ENCODE data around the gene CDH4. TPM values are rescaled to one million over a fixed set of nuclear protein-coding genes. Genes with fewer than 3 reads are reported as not detected.

The CDH4 gene
- total RNA-seq, 1 experiment from 2014 or later = 25.0 TPM

DNA sequence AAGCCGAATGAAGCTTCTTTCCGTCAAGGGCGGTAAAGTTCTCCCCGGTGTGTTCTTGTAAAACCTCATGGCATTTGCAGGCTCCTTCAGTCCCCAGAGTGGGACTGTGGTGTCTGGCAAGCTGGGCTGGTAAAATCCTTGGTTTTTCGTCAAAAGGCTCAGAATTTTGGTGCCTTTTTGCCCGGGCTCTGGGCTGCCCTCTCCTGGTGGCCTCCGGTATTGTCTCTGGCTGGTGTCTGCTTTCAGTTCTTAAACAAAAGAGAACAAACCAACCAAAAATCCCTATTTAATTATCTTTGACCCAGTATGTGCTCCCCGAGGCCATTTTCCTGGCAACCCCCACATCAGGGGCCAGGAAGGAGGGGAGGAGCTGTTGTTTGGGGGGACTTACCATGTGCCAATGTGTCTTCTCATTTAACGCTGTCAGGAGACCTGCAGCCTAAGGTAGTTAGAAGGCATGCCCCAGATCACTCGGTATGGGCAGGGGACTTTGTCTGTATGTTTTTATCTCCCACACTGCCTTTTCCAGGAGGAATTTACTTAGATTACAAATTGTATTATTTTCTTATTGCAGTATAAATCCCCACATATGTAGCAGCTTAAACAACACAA lies 11.1 kb downstream of the CDH4 start:
- no peaks in the 10 kb centered on the region for H3K27me3 Mint-ChIP-seq (ENCODE audit: insufficient read depth, unreplicated experiment)
- TF ChIP-seq, protein P1, sequence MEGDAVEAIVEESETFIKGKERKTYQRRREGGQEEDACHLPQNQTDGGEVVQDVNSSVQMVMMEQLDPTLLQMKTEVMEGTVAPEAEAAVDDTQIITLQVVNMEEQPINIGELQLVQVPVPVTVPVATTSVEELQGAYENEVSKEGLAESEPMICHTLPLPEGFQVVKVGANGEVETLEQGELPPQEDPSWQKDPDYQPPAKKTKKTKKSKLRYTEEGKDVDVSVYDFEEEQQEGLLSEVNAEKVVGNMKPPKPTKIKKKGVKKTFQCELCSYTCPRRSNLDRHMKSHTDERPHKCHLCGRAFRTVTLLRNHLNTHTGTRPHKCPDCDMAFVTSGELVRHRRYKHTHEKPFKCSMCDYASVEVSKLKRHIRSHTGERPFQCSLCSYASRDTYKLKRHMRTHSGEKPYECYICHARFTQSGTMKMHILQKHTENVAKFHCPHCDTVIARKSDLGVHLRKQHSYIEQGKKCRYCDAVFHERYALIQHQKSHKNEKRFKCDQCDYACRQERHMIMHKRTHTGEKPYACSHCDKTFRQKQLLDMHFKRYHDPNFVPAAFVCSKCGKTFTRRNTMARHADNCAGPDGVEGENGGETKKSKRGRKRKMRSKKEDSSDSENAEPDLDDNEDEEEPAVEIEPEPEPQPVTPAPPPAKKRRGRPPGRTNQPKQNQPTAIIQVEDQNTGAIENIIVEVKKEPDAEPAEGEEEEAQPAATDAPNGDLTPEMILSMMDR (IDR thresholded peaks at IDR 0.05; ENCODE audit: unreplicated experiment) = peak; percentile 78
- H3K9me3 Mint-ChIP-seq (ENCODE audit: unreplicated experiment) = no peaks in the 10 kb centered on the region
- intact Hi-C loops (cut with micrococcal nuclease) = no loop called here
- no peaks in the 10 kb centered on the region for H3K4me1 Mint-ChIP-seq (ENCODE audit: insufficient read depth, unreplicated experiment)
- no TSS peak for BruUV-seq (replicated peaks)
- DNase-seq (ENCODE audit: unreplicated experiment) = peak; percentile 18
- no peak overlapping the region for H3K4me3 Mint-ChIP-seq (ENCODE audit: unreplicated experiment)
- ChIA-PET CTCF (interaction anchor here (0.6 to 3.7 kb wide), 30 partner anchors 8 to 1206 kb away, joined by 3 to 39 read pairs (median 3); partner anchors contain the start of gene CDH4), POLR2A (interaction anchor here (0.7 to 0.8 kb wide), 2 partner anchors 11 to 729 kb away, joined by 3 read pairs; no protein-coding TSS in a partner anchor)
- H3K36me3 Mint-ChIP-seq (ENCODE audit: insufficient read depth, unreplicated experiment) = peaks cover 14% of the 10 kb centered on the region
- H3K27ac Mint-ChIP-seq (ENCODE audit: low read depth, unreplicated experiment) = no peak overlapping the region

DNA sequence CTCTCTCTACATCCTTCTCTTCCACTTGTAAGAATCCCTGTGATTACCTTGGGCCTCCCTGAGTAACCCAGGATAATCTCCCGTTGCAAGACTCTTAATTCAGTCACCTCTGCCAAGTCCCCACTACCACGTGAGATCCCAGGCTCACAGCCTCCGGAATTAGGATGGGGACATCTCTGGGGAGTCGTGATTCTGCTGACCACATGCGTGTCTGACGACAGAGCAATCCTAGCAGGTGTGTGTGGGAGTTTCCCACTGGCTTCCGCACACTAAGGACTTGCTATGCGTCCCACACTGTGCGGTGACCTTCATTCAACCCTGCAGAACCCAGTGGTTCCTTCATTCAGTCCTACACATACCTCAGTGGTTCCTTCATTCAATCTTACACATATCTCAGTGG lies 11.9 kb downstream of the CDH4 start:
- Mint-ChIP-seq H3K27ac (ENCODE audit: low read depth, unreplicated experiment) (no peak overlapping the region), H3K36me3 (ENCODE audit: insufficient read depth, unreplicated experiment) (peaks cover 6% of the 10 kb centered on the region), H3K27me3 (ENCODE audit: insufficient read depth, unreplicated experiment) (no peaks in the 10 kb centered on the region), H3K9me3 (ENCODE audit: unreplicated experiment) (no peaks in the 10 kb centered on the region), H3K4me1 (ENCODE audit: insufficient read depth, unreplicated experiment) (no peaks in the 10 kb centered on the region), H3K4me3 (ENCODE audit: unreplicated experiment) (no peak overlapping the region)
- intact Hi-C loops (cut with micrococcal nuclease) = no loop called here
- ChIA-PET POLR2A (interaction anchor here (0.7 kb wide), 1 partner anchor 730 kb away, joined by 3 read pairs; no protein-coding TSS in a partner anchor), CTCF (interaction anchor here (0.6 to 3.7 kb wide), 18 partner anchors 8 to 1053 kb away, joined by 3 to 39 read pairs (median 4); partner anchors contain the start of gene CDH4)
- TF ChIP-seq, protein P1 (IDR thresholded peaks at IDR 0.05; ENCODE audit: unreplicated experiment) = no peak
- DNase-seq (ENCODE audit: unreplicated experiment) = no peak
- no TSS peak for BruUV-seq (replicated peaks)

DNA sequence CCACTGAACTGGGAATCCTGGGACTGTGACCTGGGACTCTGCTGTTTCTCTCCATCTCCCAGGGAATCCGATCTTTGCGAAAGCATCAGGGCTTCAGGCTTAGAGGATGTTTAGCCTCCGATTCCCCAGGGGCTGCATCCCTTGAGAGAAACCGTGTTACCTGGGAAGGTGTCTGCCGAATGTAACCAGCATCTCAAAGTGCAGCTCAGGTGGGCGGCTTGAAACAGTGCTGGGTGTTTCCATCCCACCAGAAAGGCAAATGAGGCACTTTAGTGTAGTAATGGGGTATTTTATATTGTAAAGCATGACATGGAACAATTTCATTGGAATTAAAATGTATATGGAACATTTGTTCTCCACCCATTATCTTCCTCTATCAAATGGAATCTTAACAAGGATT lies 15.2 kb downstream of the CDH4 start:
- CTCF ChIA-PET = interaction anchor here (1.6 kb wide), 1 partner anchor 38 kb away, joined by 6 read pairs; no protein-coding TSS in a partner anchor
- intact Hi-C loops (cut with micrococcal nuclease) = no loop called here
- no TSS peak for BruUV-seq (replicated peaks)
- Mint-ChIP-seq H3K9me3 (ENCODE audit: unreplicated experiment) (no peaks in the 10 kb centered on the region), H3K27me3 (ENCODE audit: insufficient read depth, unreplicated experiment) (no peaks in the 10 kb centered on the region), H3K36me3 (ENCODE audit: insufficient read depth, unreplicated experiment) (peaks cover 5% of the 10 kb centered on the region), H3K4me3 (ENCODE audit: unreplicated experiment) (no peak overlapping the region), H3K27ac (ENCODE audit: low read depth, unreplicated experiment) (no peak overlapping the region), H3K4me1 (ENCODE audit: insufficient read depth, unreplicated experiment) (no peaks in the 10 kb centered on the region)
- no peak for DNase-seq (ENCODE audit: unreplicated experiment)
- TF ChIP-seq, protein P1 (IDR thresholded peaks at IDR 0.05; ENCODE audit: unreplicated experiment) = no peak
- POLR2A ChIA-PET = no interaction called here

DNA sequence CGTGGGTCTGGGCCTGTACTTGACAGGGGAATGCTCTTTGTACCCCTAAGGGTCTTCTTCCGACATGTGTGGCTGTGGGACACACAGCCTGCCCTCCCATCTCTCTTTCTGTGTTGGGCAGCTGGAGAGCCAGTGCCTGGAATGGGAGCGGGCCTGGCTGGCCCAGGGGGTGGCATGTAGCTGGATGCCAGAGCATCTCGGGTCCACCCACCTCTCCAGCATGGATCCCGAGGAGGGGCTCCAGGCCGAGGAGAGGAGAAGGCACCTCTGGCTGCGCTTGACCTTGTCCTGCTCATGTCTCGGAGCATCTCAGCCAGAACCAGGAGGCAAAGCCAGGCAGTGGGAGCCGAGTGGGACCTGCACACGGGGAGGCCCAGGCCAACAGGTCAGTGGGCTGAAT lies 16.0 kb downstream of the CDH4 start:
- Mint-ChIP-seq H3K9me3 (ENCODE audit: unreplicated experiment) (no peaks in the 10 kb centered on the region), H3K36me3 (ENCODE audit: insufficient read depth, unreplicated experiment) (peaks cover 5% of the 10 kb centered on the region), H3K27ac (ENCODE audit: low read depth, unreplicated experiment) (no peak overlapping the region), H3K4me3 (ENCODE audit: unreplicated experiment) (no peak overlapping the region), H3K4me1 (ENCODE audit: insufficient read depth, unreplicated experiment) (no peaks in the 10 kb centered on the region), H3K27me3 (ENCODE audit: insufficient read depth, unreplicated experiment) (no peaks in the 10 kb centered on the region)
- intact Hi-C loops (cut with micrococcal nuclease) = no loop called here
- TF ChIP-seq, protein P1 (IDR thresholded peaks at IDR 0.05; ENCODE audit: unreplicated experiment) = no peak
- BruUV-seq (replicated peaks) = no TSS peak
- DNase-seq (ENCODE audit: unreplicated experiment) = no peak
- ChIA-PET POLR2A (interaction anchor here (0.7 to 0.9 kb wide), 2 partner anchors 15 to 16 kb away, joined by 3 read pairs; partner anchors contain the start of gene CDH4), CTCF (interaction anchor here (0.6 to 1.6 kb wide), 2 partner anchors 39 to 550 kb away, joined by 3 to 6 read pairs; no protein-coding TSS in a partner anchor)

Data from MCF 10A (cell line).